GM18526 (cell line): ENCODE measurements around the gene PSMA5.

Experiments used
- POLR2A ChIP-seq: IDR thresholded peaks from 3 replicates; pipeline ENCODE4 v1.6.1; 2011; ENCODE audit not compliant: insufficient read length; ENCODE audit errors: extremely low read depth

PSMA5 gene

GRCh38 chr1:109361649-109362048, 64.6 kb downstream of the PSMA5 start:
- TF ChIP-seq POLR2A, result no peak

DNA sequence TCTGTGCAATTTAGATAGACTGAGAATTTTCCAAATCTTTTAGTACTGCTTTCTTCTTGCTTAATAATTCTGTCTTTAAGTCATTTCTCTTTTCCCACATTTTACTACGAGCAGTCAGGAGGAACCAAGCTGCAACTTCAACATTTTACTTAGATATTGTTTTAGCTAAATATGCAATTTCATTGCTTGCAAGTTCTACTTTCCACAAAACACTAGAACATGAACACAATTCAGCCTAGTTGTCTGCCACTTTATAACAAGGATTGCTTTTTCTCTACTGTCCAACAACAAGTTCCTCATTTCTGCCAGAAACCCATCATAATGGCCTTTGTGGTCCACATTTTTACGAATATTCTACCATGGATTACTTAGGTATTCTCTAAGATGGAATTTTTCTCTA, 65.2 kb downstream of the PSMA5 start:
- no peak for TF ChIP-seq POLR2A

DNA sequence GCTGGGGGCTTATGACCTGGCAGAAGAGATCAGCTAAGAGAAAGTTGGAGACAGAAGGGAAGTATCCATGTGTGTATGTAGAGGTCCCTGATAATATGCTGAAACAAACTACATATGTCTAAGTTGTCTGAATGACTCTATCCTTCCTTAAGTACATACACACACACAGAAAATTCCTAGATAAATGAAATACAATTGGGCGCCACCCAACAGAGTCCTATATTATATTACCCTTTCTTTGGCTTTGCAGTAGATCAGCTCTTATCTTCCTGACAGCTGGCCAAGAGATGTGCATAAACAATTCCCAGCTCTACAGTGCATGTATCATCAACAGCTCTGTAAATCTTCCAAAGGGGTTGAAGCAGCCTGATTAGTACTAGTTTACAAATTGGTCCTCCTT, 68.6 kb downstream of the PSMA5 start:
- TF ChIP-seq POLR2A, result no peak

DNA sequence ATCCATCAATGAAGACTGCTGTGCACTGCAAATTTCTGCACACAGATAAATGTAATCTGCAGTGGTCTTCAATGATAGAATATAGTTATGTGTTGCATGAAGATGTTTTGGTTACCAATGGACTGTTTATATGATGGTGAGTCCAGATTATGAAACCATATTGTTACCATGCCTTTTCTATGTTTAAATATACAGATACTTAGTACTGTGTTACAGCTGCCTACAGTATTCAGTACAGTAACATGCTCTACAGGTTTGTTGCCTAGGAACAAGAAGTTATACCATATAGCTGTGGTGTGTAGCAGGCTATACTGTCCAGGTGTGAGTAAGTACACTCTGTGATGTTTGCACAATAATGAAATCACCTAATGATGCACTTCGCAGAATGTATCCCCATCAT, 69.3 kb downstream of the PSMA5 start:
- no peak for TF ChIP-seq POLR2A

DNA sequence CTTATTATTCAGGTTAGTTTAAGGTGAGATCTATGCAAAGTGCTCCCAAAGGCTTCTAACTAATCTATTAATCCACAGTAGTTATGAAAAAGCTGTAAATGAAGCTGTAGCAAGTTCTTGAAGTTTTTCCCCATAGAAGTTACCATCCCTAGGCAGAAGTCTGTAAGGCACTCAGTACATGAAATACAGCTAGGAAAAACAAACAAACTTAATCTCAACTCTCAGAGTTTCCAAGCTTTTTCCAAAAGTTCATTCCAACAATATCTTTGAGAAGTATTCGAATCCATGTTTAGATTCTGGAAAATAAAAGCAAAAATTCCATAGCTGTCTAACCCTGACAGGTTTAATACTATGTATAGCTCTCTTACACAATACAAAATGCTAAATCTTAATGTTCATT, 69.7 kb downstream of the PSMA5 start:
- TF ChIP-seq POLR2A, result no peak

GRCh38 chr1:109354929-109355328, 71.3 kb downstream of the PSMA5 start:
- no peak for TF ChIP-seq POLR2A

- TF ChIP-seq POLR2A, result no peak
Measured at GRCh38 chr1:109351457-109351856, 74.8 kb downstream of the PSMA5 start.

DNA sequence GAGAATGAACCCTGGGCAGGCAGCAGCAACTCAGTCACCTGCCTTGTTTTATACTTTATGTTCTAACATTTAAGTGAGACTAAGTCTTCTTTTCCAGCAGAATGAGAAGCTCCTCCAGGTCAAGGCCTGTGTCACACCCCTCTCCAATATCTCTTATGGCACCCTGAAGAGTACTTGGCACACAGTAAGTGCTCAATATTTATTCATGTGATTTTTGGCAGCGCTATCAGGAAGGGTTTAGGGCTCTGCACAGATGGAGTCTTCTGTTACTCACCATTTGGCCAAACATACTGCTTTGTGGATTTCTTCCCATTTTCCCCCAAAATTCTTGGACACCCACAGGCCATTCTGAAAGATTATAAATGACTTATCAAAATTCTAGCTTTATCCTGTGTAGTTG, 75.6 kb downstream of the PSMA5 start:
- no peak for TF ChIP-seq POLR2A

DNA sequence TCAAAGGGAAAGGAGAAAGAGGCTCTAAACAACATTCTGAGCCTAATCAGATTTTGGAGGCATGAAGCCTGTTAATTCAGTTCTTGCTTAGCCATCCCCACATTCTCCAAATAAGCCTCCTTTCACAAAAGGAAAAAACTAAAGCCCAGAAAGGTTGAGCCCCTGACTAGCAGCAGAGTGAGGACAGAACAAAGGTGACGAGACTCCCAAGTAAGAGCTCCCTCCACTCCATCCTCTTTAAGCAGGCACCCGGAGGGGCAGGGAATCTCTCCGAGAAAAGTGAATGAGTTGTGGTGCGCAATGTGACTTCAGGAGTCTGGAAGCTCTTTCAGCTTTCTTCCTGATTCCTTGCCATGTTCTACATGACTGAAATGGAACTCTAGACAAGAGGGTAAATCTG, 76.1 kb downstream of the PSMA5 start:
- TF ChIP-seq POLR2A, result no peak
